ENCODE data around the gene TOX3. TPM values are rescaled to one million over a fixed set of nuclear protein-coding genes. Genes with fewer than 3 reads are reported as not detected.

TOX3 gene
- total and polyA plus RNA-seq, 2 experiments from 2014 or later: not detected

DNA sequence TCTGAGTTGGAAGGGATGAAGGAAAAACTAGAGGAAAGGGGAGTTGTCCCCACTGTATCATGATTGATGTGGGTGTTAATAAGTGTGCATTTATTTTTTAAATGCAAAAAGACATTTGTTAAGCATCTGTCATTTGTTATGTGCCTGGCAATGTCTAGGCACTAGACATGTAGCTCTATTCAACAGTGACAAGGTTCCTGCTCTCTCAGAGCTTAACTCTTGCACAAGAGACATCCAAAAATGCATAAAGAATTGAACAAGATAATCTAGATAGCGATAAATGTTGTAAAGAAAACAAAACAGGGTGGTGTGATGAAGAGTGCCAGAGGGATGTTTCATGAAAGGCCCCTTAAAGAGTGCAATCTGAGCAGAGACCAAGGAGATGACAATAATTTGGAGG, 148.9 kb downstream of the TOX3 start:
- in situ Hi-C loops (cut with MboI): no loop called here
- WGBS, 2 experiments (ENCODE audit: low coverage in 1 of 2, low lambda C conversion rate in 2 of 2, missing lambda C conversion rate in 2 of 2): 0 to 6% methylated on average over 1 of the region's 1 CpG
- Histone ChIP-seq H3K27ac (no peak overlapping the region), H3K4me1 (ENCODE audit: insufficient read depth) (no peaks in the 10 kb centered on the region), H3K4me2 (ENCODE audit: unreplicated experiment) (no peak overlapping the region), H3K9ac (no peak overlapping the region), H3K36me3 (ENCODE audit: low read depth) (no peaks in the 10 kb centered on the region), H2AFZ (no peak overlapping the region), H3K9me2 (ENCODE audit: insufficient read depth) (no peaks in the 10 kb centered on the region), H3K4me3 (no peak overlapping the region), H3K79me2 (ENCODE audit: insufficient read depth) (no peaks in the 10 kb centered on the region), H3K27me3 (replicated peaks; ENCODE audit: insufficient read depth) (no peaks in the 10 kb centered on the region), H3K9me3 (ENCODE audit: low read depth) (no peaks in the 10 kb centered on the region), H4K20me1 (ENCODE audit: insufficient read depth) (no peaks in the 10 kb centered on the region; the same call in 1 of the 2 replicates), H3F3A (ENCODE audit: insufficient read depth) (no peaks in the 10 kb centered on the region)
- TF ChIP-seq EZH2phosphoT487 (IDR thresholded peaks at IDR 0.05; ENCODE audit: insufficient read depth, low read depth): no peak
- no peak for DNase-seq

DNA sequence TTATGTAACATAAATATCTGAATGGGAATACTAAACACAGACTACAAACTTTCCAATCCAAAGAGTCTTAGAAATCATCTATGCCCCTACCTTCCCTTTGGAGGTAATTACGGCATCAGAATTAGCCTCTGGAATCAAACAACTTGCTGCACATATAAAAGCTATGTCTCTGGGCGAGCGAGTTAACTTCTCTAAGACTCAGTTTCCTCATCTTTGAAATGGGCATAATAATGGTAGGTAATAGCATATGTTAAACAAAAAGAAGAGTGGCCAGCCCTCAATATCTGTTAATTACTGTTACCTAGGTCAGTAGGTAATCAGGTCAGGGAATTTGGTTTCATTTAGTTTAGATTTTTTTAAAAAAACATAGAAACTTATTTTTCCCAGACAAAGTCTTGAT, 153.5 kb downstream of the TOX3 start:
- in situ Hi-C loops (cut with MboI): no loop called here
- H3K27me3 ChIP-seq (replicated peaks; ENCODE audit: insufficient read depth): no peaks in the 10 kb centered on the region
- H3K9ac ChIP-seq: no peak overlapping the region

DNA sequence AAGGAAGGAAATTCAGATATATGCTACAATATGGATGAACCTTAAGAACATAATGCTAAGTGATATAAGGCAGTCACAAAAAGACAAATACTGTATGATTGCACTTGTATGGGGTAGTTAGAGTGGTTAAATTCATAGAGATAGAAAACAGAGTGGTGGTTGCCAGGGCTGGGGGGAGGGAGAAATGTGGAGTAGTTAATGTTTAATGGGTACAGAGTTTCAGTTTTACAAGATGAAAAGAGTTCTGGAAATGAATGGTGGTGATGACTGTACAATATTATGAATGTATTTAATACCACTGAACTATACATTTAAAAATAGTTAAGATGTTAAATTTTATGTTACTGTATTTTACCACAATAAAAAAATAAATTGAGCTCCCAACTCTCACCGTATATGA, 157.9 kb downstream of the TOX3 start:
- no peak for DNase-seq
- Histone ChIP-seq H3K27me3 (replicated peaks; ENCODE audit: insufficient read depth) (no peaks in the 10 kb centered on the region), H3K4me2 (ENCODE audit: unreplicated experiment) (no peak overlapping the region), H3K4me1 (ENCODE audit: insufficient read depth) (no peaks in the 10 kb centered on the region), H3K9me2 (ENCODE audit: insufficient read depth) (no peaks in the 10 kb centered on the region), H3K9ac (no peak overlapping the region), H2AFZ (no peak overlapping the region), H3K9me3 (ENCODE audit: low read depth) (no peaks in the 10 kb centered on the region), H3K36me3 (ENCODE audit: low read depth) (no peaks in the 10 kb centered on the region), H3F3A (ENCODE audit: insufficient read depth) (no peaks in the 10 kb centered on the region), H4K20me1 (ENCODE audit: insufficient read depth) (no peaks in the 10 kb centered on the region), H3K79me2 (ENCODE audit: insufficient read depth) (no peaks in the 10 kb centered on the region), H3K4me3 (no peak overlapping the region), H3K27ac (no peak overlapping the region)
- 10 to 13% methylated on average over 1 of the region's 1 CpG for WGBS, 2 experiments (ENCODE audit: low coverage in 1 of 2, low lambda C conversion rate in 2 of 2, missing lambda C conversion rate in 2 of 2)
- TF ChIP-seq EZH2phosphoT487 (IDR thresholded peaks at IDR 0.05; ENCODE audit: insufficient read depth, low read depth) (no peak), EZH2 (IDR thresholded peaks at IDR 0.05; ENCODE audit: insufficient read depth, poor library complexity, severe bottlenecking) (no peak)
- in situ Hi-C loops (cut with MboI): no loop called here

More for the DNA sequence above, 153.5 kb downstream of the TOX3 start:
- Histone ChIP-seq H3K4me1 (ENCODE audit: insufficient read depth) (no peaks in the 10 kb centered on the region), H3K36me3 (ENCODE audit: low read depth) (no peaks in the 10 kb centered on the region), H3F3A (ENCODE audit: insufficient read depth) (no peaks in the 10 kb centered on the region), H3K27ac (no peak overlapping the region), H3K9me3 (ENCODE audit: low read depth) (no peaks in the 10 kb centered on the region), H3K9me2 (ENCODE audit: insufficient read depth) (no peaks in the 10 kb centered on the region), H2AFZ (no peak overlapping the region), H3K4me2 (ENCODE audit: unreplicated experiment) (no peak overlapping the region), H4K20me1 (ENCODE audit: insufficient read depth) (no peaks in the 10 kb centered on the region; the same call in 1 of the 2 replicates), H3K79me2 (ENCODE audit: insufficient read depth) (no peaks in the 10 kb centered on the region), H3K4me3 (no peak overlapping the region)
- whole genome bisulfite sequencing, 2 experiments (ENCODE audit: low coverage in 1 of 2, low lambda C conversion rate in 2 of 2, missing lambda C conversion rate in 2 of 2): 22 to 31% methylated on average over 3 of the region's 3 CpGs
- no peak for TF ChIP-seq EZH2phosphoT487 (IDR thresholded peaks at IDR 0.05; ENCODE audit: insufficient read depth, low read depth)
- no peak for TF ChIP-seq EZH2 (IDR thresholded peaks at IDR 0.05; ENCODE audit: insufficient read depth, poor library complexity, severe bottlenecking)
- no peak for DNase-seq
